Prostate gland (tissue), 2 donors: ENCODE data around the gene ACKR4.

Experiments used
- POLR2A ChIP-seq: fragments of 450-650 bp; IDR thresholded peaks from one replicate; pipeline ENCODE4 v1.6.1; 2016; ENCODE audit warnings: antibody characterized with exemption, mild to moderate bottlenecking
- TF ChIP-seq, protein P1 (sequence below), 4 experiments: fragments of 200-600 bp in 2 of 4; fragments of 450-650 bp in 2 of 4; sonication (generic) in 2 of 4; IDR thresholded peaks; 1 replicate in 3 of 4; 2 replicates in 1 of 4; pipeline ENCODE4 v1.5.1; 2016 to 2019; ENCODE audit warnings: antibody characterized with exemption in 4 of 4, mild to moderate bottlenecking in 2 of 4, moderate library complexity in 2 of 4

DNA sequence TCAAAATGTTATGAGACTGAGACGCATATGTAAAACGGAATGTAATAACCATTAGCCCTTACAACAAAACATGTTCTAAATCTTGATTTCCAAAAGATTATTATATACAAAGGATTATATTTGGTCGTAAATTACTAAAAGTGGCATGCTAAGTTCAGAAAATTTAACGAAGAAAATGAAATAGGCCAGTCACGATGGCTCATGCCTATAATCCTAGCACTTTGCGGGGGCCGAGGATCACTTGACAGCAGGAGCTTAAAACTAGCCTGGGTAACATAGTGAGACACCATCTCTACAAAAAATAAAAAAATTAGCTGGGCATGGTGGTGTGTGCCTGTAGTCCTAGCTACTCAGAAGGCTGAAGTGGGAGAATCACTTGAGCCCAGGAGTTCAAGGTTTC, 33.5 kb downstream of the ACKR4 start:
- TF ChIP-seq, protein P1, sequence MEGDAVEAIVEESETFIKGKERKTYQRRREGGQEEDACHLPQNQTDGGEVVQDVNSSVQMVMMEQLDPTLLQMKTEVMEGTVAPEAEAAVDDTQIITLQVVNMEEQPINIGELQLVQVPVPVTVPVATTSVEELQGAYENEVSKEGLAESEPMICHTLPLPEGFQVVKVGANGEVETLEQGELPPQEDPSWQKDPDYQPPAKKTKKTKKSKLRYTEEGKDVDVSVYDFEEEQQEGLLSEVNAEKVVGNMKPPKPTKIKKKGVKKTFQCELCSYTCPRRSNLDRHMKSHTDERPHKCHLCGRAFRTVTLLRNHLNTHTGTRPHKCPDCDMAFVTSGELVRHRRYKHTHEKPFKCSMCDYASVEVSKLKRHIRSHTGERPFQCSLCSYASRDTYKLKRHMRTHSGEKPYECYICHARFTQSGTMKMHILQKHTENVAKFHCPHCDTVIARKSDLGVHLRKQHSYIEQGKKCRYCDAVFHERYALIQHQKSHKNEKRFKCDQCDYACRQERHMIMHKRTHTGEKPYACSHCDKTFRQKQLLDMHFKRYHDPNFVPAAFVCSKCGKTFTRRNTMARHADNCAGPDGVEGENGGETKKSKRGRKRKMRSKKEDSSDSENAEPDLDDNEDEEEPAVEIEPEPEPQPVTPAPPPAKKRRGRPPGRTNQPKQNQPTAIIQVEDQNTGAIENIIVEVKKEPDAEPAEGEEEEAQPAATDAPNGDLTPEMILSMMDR (IDR thresholded peaks at IDR 0.05), result no peak
- TF ChIP-seq POLR2A, result no peak
